Upper lobe of left lung (tissue), 6 donors: ENCODE results near the gene ZNF879. TPM values are rescaled to one million over a fixed set of nuclear protein-coding genes. Genes with fewer than 3 reads are reported as not detected.

Experiments used
- ATAC-seq, 2 donors: fragments of 200-7000 bp; cut with Tn5 transposase; one replicate each; pipeline ENCODE4 v1.9.1; 2022; ENCODE audit warnings: mild to moderate bottlenecking in 2 of 2, moderate library complexity in 2 of 2; ENCODE audit not compliant: low FRiP score in 2 of 2
- DNase-seq, 2 donors: peaks; one replicate each; pipeline ENCODE4 v3.0.0-alpha.2; 2019 to 2020
- H3K27ac ChIP-seq, 4 donors: fragments of 200-600 bp; sonication (generic); one replicate each; pipeline ENCODE4 v1.5.1; 2016 to 2019
- H3K27me3 ChIP-seq, 4 donors: fragments of 200-600 bp; sonication (generic); one replicate each; pipeline ENCODE4 v1.5.1; 2017 to 2019
- H3K36me3 ChIP-seq, 4 donors: fragments of 200-600 bp; sonication (generic); one replicate each; pipeline ENCODE4 v1.5.1; 2016 to 2019
- H3K4me1 ChIP-seq, 4 donors: fragments of 200-600 bp; sonication (generic); one replicate each; pipeline ENCODE4 v1.5.1; 2018 to 2019
- H3K4me3 ChIP-seq, 4 donors: fragments of 200-600 bp; sonication (generic); one replicate each; pipeline ENCODE4 v1.5.1; 2017 to 2019; ENCODE audit warnings: mild to moderate bottlenecking in 2 of 4, moderate library complexity in 1 of 4
- H3K9me3 ChIP-seq, 4 donors: fragments of 200-600 bp; sonication (generic); one replicate each; pipeline ENCODE4 v1.5.1; 2018 to 2019
- EP300 ChIP-seq, 4 donors: sonication (generic); formaldehyde crosslinking; IDR thresholded peaks; one replicate each; pipeline ENCODE4 v1.5.1; 2017; ENCODE audit warnings: antibody characterized with exemption in 4 of 4, control low read depth in 2 of 4
- POLR2A ChIP-seq, 4 donors: fragments of 450-650 bp; IDR thresholded peaks; one replicate each; pipeline ENCODE4 v1.5.1; 2016 to 2017; ENCODE audit warnings: antibody characterized with exemption in 4 of 4, mild to moderate bottlenecking in 2 of 4
- POLR2AphosphoS5 ChIP-seq, 2 donors: sonication (generic); formaldehyde crosslinking; IDR thresholded peaks; one replicate each; pipeline ENCODE4 v1.5.1; 2017; ENCODE audit warnings: antibody characterized with exemption in 2 of 2
- WGBS, 2 donors: methylation state at CpG; one replicate each; pipeline ENCODE4 v1.1.5; 2017 to 2018; 5-methylcytosine and 5-hydroxymethylcytosine counted together
- total RNA-seq, 6 donors: library from RNA; depleted of rRNA in 4 of 6; stranded (reverse); fragments of >200 nt in 4 of 6; gene quantifications; one replicate each; pipeline versions ENCODE4 v1.1.0 to v1.2.1, GENCODE V29; 2016 to 2021
- TF ChIP-seq, protein P1 (sequence below), 6 experiments: fragments of 450-650 bp in 4 of 6; fragments of 200-600 bp in 2 of 6; sonication (generic) in 2 of 6; IDR thresholded peaks; one replicate each; pipeline ENCODE4 v1.5.1; 2016 to 2019; ENCODE audit warnings: antibody characterized with exemption in 6 of 6
- donor health status: DM: no; HTN: no; CAD: no; lungs with moderate emphysema.
- donor health status: DM: no; HTN: yes; CAD: no; lungs with severe emphysema.

ZNF879 gene
- total RNA-seq, 6 donors from 2014 or later = 2.4 to 5.3 (median 4.0) TPM

DNA sequence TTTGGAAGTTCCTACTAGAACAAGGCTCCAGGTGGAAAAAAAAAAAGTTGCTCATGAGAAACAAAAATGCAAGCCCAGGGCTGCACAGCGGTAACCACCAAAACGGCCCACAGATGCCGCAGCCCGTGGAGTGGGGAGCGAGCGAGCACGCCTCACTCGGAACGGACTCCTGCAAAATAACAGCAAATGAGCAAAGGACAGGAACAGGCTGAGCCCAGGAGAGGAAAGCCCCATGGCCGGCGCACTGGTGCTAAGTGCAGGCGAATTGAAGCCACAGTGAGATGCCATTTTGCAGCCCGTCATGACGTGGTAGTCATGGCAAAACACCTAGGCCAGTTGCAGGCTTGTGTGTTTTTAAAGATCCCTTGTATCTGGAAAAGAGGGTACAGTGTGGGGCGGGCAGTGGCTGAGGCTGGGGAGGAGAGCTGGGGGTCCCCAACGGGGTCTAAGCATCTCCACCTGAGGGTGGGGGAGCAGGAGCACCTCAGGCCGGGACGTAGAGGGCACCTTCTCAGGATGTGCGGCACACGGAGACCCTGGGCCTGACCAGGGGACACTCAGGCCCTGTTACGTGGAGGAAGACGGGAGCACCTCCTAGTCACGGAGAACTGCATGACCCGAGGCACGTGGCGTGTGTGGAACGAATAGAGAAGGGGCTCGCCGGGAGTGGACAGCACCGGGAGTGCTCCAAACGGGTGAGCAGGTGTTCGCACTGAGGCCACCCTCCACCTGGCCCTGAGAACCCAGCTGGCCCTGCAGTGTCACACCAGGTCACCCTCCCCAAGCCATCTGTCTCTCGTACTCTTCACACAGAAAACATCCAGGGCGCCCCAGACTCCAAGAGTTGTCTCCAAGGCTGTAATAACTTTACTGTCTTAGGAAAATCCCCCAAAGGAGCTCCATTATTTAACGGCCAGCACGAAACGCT, 39.2 kb upstream of the ZNF879 start:
- Histone ChIP-seq H3K27ac (no peak overlapping the region), H3K9me3 (peaks cover 23 to 85% (median 69%) of the 10 kb centered on the region in 4 donors), H3K4me1 (no peaks in the 10 kb centered on the region), H3K27me3 (no peaks in the 10 kb centered on the region), H3K36me3 (no peaks in the 10 kb centered on the region), H3K4me3 (no peak overlapping the region)
- ATAC-seq (no peak), DNase-seq (peak in 1 of 2 donors; percentile 55)
- 91 to 96% methylated on average over 36 to 37 of the region's 37 CpGs for WGBS, 2 donors
- TF ChIP-seq POLR2A (IDR thresholded peaks at IDR 0.05) (no peak), POLR2AphosphoS5 (IDR thresholded peaks at IDR 0.05) (no peak), EP300 (IDR thresholded peaks at IDR 0.05) (no peak)
- TF ChIP-seq, protein P1, sequence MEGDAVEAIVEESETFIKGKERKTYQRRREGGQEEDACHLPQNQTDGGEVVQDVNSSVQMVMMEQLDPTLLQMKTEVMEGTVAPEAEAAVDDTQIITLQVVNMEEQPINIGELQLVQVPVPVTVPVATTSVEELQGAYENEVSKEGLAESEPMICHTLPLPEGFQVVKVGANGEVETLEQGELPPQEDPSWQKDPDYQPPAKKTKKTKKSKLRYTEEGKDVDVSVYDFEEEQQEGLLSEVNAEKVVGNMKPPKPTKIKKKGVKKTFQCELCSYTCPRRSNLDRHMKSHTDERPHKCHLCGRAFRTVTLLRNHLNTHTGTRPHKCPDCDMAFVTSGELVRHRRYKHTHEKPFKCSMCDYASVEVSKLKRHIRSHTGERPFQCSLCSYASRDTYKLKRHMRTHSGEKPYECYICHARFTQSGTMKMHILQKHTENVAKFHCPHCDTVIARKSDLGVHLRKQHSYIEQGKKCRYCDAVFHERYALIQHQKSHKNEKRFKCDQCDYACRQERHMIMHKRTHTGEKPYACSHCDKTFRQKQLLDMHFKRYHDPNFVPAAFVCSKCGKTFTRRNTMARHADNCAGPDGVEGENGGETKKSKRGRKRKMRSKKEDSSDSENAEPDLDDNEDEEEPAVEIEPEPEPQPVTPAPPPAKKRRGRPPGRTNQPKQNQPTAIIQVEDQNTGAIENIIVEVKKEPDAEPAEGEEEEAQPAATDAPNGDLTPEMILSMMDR (IDR thresholded peaks at IDR 0.05) = no peak

DNA sequence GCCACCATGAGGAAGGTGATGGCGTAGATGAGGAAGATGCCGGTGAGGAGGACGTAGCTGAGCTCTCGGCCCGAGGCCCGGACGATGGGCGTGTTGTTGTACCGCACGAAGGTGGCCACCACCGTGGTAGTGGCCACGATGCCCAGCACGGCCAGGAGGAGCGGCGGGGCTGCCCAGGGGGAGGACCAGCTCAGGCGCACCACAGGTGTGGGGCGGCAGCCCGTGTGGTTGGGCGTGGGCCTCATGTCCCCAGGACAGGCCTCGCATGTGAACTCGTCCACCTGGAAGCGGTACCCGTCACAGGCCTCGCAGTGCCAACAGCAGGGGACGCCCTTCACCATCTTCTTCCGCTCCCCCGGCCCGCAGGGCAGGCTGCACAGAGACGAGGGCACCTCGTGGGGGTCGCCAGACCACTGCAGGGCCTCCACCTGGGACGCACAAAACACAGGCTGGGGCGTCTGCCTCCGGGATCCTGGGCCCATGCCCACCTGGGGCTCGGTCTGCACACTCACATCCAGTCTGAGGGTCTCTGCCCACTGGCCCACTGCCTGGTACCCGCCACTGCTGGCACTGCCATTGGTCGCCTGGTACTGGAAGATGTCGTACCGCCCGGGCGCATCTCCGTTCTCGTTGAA, 37.2 kb upstream of the ZNF879 start:
- H3K9me3 ChIP-seq = peaks cover 15 to 82% (median 62%) of the 10 kb centered on the region in 4 donors
- ATAC-seq (peak in 1 of 2 donors; percentile 4), DNase-seq (peak in 1 of 2 donors; percentile 82)
- TF ChIP-seq, protein P1 (IDR thresholded peaks at IDR 0.05) = no peak
- TF ChIP-seq EP300 (IDR thresholded peaks at IDR 0.05) = no peak
- TF ChIP-seq POLR2AphosphoS5 (IDR thresholded peaks at IDR 0.05) = no peak
- no peak for TF ChIP-seq POLR2A (IDR thresholded peaks at IDR 0.05)
- H3K27ac ChIP-seq = no peak overlapping the region
- H3K4me1 ChIP-seq = no peaks in the 10 kb centered on the region
- no peaks in the 10 kb centered on the region for H3K27me3 ChIP-seq
- H3K4me3 ChIP-seq = no peak overlapping the region
- 95 to 100% methylated on average over 21 to 41 of the region's 43 CpGs for whole genome bisulfite sequencing, 2 donors
- no peaks in the 10 kb centered on the region for H3K36me3 ChIP-seq

DNA sequence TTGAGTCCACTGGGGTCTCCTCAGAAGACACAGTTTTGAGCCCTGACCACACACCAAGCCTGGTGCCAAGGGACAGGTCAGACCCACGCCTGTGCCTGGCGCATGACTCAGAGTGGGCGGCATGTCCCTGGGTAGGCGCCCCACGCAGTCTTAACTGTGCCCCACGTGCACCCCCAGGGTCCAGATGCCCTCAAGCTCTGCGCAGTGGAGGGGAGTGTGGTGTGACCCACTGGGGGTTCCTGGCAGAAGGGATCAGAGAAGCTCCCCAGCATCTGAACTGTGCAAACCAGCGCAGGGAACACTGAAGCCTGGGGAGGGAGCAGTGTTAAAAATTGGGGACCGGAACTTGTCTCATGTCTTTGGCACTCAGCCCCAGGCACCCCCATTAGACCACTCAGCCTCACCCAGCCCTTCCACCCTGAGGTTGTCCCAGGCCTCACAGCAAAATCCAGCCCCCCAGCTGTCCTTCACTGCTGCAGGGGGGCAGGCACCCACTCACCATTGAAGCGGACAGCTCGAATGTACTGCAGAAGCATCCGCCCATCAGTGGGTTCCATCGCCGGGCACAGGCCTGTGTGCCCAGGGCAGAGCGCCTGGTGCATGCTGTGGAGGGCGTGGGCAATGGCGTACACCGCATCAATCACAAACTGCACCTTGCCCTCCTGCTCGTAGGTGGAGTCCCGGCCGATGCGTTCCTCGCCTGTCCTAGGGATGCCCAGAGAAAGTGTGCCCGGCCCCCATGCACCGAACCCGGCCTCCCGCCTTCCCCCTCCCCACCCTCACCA, 35.0 kb upstream of the ZNF879 start:
- 90 to 92% methylated on average over 10 to 27 of the region's 27 CpGs for WGBS, 2 donors
- TF ChIP-seq POLR2A (IDR thresholded peaks at IDR 0.05) = no peak
- Histone ChIP-seq H3K9me3 (peaks cover 15 to 65% (median 49%) of the 10 kb centered on the region in 4 donors), H3K4me3 (no peak overlapping the region), H3K27me3 (no peaks in the 10 kb centered on the region), H3K4me1 (no peaks in the 10 kb centered on the region), H3K27ac (no peak overlapping the region), H3K36me3 (no peaks in the 10 kb centered on the region)
- ATAC-seq (no peak), DNase-seq (peak in 1 of 2 donors; percentile 59)

DNA sequence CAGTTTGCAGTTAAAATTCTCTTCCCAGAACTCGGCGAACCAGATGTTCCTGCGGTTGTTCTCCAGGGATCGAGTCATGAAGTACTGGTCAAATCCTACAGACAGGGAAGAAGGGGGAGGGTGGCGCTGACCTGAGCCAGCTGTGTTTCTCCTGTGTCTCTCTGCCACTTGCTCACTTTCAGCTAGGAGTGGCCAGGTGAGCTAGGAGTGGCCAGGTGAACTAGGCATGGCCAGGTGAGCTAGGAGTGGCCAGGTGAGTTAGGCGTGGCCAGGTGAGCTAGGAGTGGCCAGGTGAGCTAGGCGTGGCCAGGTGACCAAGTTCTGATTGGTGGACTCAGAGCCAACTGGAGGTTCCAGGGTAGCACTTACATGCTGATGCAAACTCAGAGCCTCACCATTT, 34.3 kb upstream of the ZNF879 start:
- Histone ChIP-seq H3K4me1 (peaks cover 0 to 5% (median 0%) of the 10 kb centered on the region in 4 donors), H3K27me3 (peaks cover 0 to 1% (median 0%) of the 10 kb centered on the region in 4 donors), H3K9me3 (peaks cover 12 to 58% (median 44%) of the 10 kb centered on the region in 4 donors), H3K27ac (no peak overlapping the region), H3K36me3 (no peaks in the 10 kb centered on the region), H3K4me3 (no peak overlapping the region)
- TF ChIP-seq POLR2AphosphoS5 (IDR thresholded peaks at IDR 0.05) (no peak), EP300 (IDR thresholded peaks at IDR 0.05) (no peak), POLR2A (IDR thresholded peaks at IDR 0.05) (no peak)
- TF ChIP-seq, protein P1 (IDR thresholded peaks at IDR 0.05) = no peak
- DNase-seq (no peak), ATAC-seq (no peak)
- WGBS, 2 donors = 93 to 94% methylated on average over 6 to 7 of the region's 7 CpGs
